NK-92 (cell line): Measurements from ENCODE around the gene RAPGEF4.
"Not testable (repeated sequence)": the region's sequence is repeated elsewhere in the genome, so short reads cannot be mapped to it uniquely, and the experiment has no call there.

Experiments used
- DNase-seq: peaks from one replicate; lab custom pipeline; 2025; ENCODE audit not compliant: unreplicated experiment; lab: John Stamatoyannopoulos, UW

RAPGEF4 gene

GRCh38 chr2:172770887-172771286 is 35.2 kb downstream of the RAPGEF4 start:
- DNase-seq, result no peak

GRCh38 chr2:172772633-172773032 is 37.0 kb downstream of the RAPGEF4 start:
- no peak for DNase-seq

- no peak for DNase-seq
Measured at GRCh38 chr2:172774302-172774701, 38.7 kb downstream of the RAPGEF4 start.

- DNase-seq, result no peak
Measured at GRCh38 chr2:172775319-172775718, 39.7 kb downstream of the RAPGEF4 start.

- DNase-seq, result no peak
Measured at GRCh38 chr2:172777431-172777830, 41.8 kb downstream of the RAPGEF4 start.

GRCh38 chr2:172782506-172783164 is 47.0 kb downstream of the RAPGEF4 start:
- DNase-seq, result no peak

- DNase-seq, result no peak
Measured at GRCh38 chr2:172783165-172783898, 47.7 kb downstream of the RAPGEF4 start.

- no peak for DNase-seq
Measured at GRCh38 chr2:172788871-172789270, 53.2 kb downstream of the RAPGEF4 start.

GRCh38 chr2:172790404-172790803 is 54.8 kb downstream of the RAPGEF4 start:
- no peak for DNase-seq

- DNase-seq, result no peak
Measured at GRCh38 chr2:172791953-172792352, 56.3 kb downstream of the RAPGEF4 start.

GRCh38 chr2:172792711-172793110 is 57.1 kb downstream of the RAPGEF4 start:
- DNase-seq, result no peak

- DNase-seq, result not testable (repeated sequence)
Measured at GRCh38 chr2:172803308-172803707, 67.7 kb downstream of the RAPGEF4 start.

- no peak for DNase-seq
Measured at GRCh38 chr2:172804423-172804822, 68.8 kb downstream of the RAPGEF4 start.

GRCh38 chr2:172806493-172806892 is 70.8 kb downstream of the RAPGEF4 start:
- no peak for DNase-seq

GRCh38 chr2:172806996-172807395 is 71.4 kb downstream of the RAPGEF4 start:
- no peak for DNase-seq

- DNase-seq, result no peak
Measured at GRCh38 chr2:172808156-172808555, 72.5 kb downstream of the RAPGEF4 start.

GRCh38 chr2:172811027-172811426 is 75.4 kb downstream of the RAPGEF4 start:
- DNase-seq, result no peak

GRCh38 chr2:172812158-172812744 is 76.6 kb downstream of the RAPGEF4 start:
- no peak for DNase-seq

GRCh38 chr2:172813314-172813888 is 77.8 kb downstream of the RAPGEF4 start:
- no peak for DNase-seq

- no peak for DNase-seq
Measured at GRCh38 chr2:172817411-172817810, 81.8 kb downstream of the RAPGEF4 start.

GRCh38 chr2:172819943-172820342 is 84.3 kb downstream of the RAPGEF4 start:
- DNase-seq, result no peak
